Measurements from ENCODE around the gene SLC25A38. TPM values are rescaled to one million over a fixed set of nuclear protein-coding genes. Genes with fewer than 3 reads are reported as not detected.

Gene SLC25A38
- total and polyA plus RNA-seq, 9 of the 15 experiments (the other 6 are each of a cell fraction or from before 2014, with no cell fraction given): 13.5 to 51.1 (median 30.6) TPM

GRCh38 chr3:39384665-39385000 is 1.5 kb downstream of the SLC25A38 start (continued):
- TF ChIP-seq ZNF24 (IDR thresholded peaks at IDR 0.05): no peak
- TF ChIP-seq TEAD2 (tag; IDR thresholded peaks at IDR 0.05): no peak
- TF ChIP-seq ZNF124 (CRISPR knock-in tag; IDR thresholded peaks at IDR 0.05): no peak
- no peak for TF ChIP-seq NR2C2 (CRISPR knock-in tag; IDR thresholded peaks at IDR 0.05)
- no peak for TF ChIP-seq NR2C2 (tag; IDR thresholded peaks at IDR 0.05)
- no peak for TF ChIP-seq CBX2 (IDR thresholded peaks at IDR 0.05; ENCODE audit: insufficient read depth, low read length, poor library complexity, severe bottlenecking)
- TF ChIP-seq ZNF431 (CRISPR knock-in tag; IDR thresholded peaks at IDR 0.05): no peak
- TF ChIP-seq GTF2B (IDR thresholded peaks at IDR 0.05; ENCODE audit: extremely low read depth, insufficient read length): no peak
- TF ChIP-seq CUX1 (CRISPR knock-in tag; IDR thresholded peaks at IDR 0.05): no peak
- no peak for TF ChIP-seq ZFP30 (CRISPR knock-in tag; IDR thresholded peaks at IDR 0.05; ENCODE audit: borderline replicate concordance)
- TF ChIP-seq PATZ1 (CRISPR knock-in tag; IDR thresholded peaks at IDR 0.05; ENCODE audit: borderline replicate concordance): no peak
- no peak for TF ChIP-seq CSDE1 (IDR thresholded peaks at IDR 0.05)
- no peak for TF ChIP-seq CHD1 (IDR thresholded peaks at IDR 0.05; ENCODE audit: low read length)
- TF ChIP-seq THAP12 (CRISPR knock-in tag; IDR thresholded peaks at IDR 0.05): no peak
- TF ChIP-seq ZBTB33 (CRISPR knock-in tag; IDR thresholded peaks at IDR 0.05): no peak
- no peak for TF ChIP-seq RUNX1 (IDR thresholded peaks at IDR 0.05; ENCODE audit: low read depth)
- no peak for TF ChIP-seq RAD21 (CRISPR knock-in tag; conservative IDR thresholded peaks at IDR 0.05 in 1 of 2, IDR thresholded peaks at IDR 0.05 in 1 of 2)

All from K562 (cell line).